ENCODE results near the gene CAMTA1.

The CAMTA1 gene

DNA sequence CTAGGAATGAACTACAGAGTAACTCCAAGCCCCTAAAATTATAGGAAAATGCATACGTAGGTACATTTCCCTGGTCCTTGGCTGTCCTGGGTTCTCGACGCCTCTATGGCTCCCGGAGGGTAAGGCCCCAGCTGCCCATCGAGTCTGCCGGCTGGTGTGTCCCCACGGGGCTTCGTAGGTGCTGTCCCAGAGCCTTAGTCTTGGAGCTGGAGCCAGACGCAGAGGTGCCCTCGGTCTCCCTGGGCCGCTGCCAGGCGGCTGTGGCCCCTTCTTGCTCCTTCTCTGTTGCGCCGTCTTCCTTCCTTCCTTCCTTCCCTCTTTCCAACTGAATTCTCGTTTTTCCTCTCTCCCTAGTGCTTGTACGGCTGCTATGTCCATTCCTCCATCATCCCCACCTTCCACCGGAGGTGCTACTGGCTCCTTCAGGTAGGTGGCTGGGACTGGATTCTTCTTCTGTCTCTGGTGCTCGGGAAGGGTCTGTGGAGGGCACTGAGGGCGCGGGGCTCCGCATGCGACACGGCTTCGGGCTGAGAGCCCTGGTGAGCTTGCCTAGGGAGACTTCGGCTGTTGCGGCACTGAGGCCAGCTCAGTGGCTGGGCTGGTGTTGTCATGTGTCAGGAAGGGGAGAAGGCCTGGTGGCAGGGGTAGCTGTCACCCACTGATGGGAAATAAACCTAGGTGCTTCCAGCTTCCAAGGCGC is 682.4 kb downstream of the CAMTA1 start:
- no peak for TF ChIP-seq JUND (IDR thresholded peaks at IDR 0.05; ENCODE audit: low read depth)
- DNase-seq (ENCODE audit: low read depth in 1 of 2, low spot score in 1 of 2): no peak
- in situ Hi-C loops (cut with HindIII; ENCODE audit: low pct_unique_long_range_greater_than_20kb, low sequenced_read_pairs): no loop called here

DNA sequence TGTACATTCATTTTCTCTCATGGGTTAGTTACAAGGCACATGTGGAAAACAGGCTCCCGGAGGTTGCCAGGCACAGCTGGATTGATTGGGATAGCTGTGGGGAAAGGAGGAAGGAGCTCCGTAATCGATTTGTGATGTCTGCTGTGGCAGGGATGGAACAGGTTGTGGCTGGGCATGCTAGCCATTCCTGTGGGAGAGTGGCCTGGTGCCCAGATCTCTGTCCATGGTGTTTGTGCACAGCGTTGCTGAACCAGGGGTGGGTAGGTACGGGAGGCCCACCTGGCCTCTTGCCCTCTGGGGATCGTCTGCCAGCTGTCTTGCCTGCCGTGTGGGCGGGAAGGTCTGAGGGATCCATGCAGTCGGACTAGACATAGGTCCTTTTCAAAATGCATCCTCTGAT is 683.0 kb downstream of the CAMTA1 start:
- in situ Hi-C loops (cut with HindIII; ENCODE audit: low pct_unique_long_range_greater_than_20kb, low sequenced_read_pairs): no loop called here
- TF ChIP-seq JUND (IDR thresholded peaks at IDR 0.05; ENCODE audit: low read depth): no peak
- DNase-seq (ENCODE audit: low read depth in 1 of 2, low spot score in 1 of 2): no peak

DNA sequence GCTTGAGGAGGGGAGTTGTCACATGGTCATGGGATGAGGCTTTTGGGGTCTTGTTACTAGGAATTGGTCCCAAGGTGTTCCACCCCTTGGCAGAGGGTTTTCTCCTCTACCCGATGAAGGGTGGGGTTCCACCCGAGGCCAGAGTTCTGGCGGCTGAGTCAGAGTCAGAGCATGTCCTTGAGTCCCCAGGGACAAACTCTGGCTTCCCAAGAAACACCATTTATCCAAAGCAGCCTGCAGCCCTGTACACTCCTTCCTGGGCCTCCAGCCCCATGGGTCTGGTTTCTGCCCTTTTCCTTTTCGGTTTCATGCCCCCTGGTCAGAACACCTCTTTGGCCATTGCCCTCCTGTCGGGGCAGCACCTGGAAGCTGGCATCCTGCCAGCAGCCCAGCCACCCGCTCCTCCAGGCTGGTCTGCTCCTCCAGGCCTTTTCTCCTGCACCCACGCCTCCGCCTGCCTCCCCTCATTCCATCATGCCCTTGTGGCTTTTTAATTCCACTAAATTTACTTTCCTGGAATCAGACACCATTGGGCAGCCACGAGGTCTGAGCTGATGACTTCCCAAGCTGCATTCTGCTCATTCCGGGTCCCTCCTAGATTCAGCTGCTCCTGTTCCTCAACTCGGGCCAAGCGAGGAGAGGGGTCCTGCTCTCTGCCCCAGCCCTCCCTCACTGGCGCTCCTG is 684.1 kb downstream of the CAMTA1 start:
- TF ChIP-seq JUND (IDR thresholded peaks at IDR 0.05; ENCODE audit: low read depth): no peak
- DNase-seq (ENCODE audit: low read depth in 1 of 2, low spot score in 1 of 2): no peak
- in situ Hi-C loops (cut with HindIII; ENCODE audit: low pct_unique_long_range_greater_than_20kb, low sequenced_read_pairs): no loop called here

DNA sequence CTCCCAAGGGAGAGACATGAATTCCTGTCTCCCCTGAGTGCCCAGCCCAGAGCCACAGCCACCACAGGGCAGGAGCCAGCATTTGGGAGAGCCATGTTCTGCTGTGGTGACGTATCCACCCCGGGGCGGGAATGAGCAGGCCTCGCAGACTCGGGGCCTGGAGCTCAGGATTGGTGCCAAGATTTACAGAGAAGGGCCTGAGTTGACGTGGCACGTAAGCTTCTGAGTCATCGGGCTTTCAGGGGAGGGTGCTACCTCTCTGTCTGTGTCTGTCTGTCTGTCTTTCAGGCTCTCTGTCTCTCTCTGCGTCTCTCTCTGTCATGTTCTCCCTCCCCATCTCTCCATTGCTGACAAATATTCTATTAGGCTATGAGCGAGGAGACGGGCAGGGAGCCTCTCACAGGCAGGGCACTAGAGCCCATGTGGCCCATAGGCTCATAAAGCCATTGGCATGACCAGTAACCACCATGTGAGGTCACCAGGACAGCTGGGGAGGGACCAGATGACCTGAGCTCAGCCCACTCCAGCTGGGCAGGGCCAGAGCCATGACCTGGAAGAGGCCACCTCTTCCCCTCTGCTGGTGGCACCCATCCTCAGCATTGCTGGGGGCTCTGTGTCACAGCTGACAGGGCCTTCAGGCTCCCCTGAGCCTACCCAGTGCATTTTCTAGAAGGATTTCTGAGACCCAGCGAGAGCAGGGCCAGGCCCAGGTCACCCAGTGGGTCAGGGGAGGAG is 685.8 kb downstream of the CAMTA1 start:
- DNase-seq (ENCODE audit: low read depth in 1 of 2, low spot score in 1 of 2): peak in 1 of 2 experiments; percentile 10
- in situ Hi-C loops (cut with HindIII; ENCODE audit: low pct_unique_long_range_greater_than_20kb, low sequenced_read_pairs): no loop called here
- TF ChIP-seq JUND (IDR thresholded peaks at IDR 0.05; ENCODE audit: low read depth): no peak

DNA sequence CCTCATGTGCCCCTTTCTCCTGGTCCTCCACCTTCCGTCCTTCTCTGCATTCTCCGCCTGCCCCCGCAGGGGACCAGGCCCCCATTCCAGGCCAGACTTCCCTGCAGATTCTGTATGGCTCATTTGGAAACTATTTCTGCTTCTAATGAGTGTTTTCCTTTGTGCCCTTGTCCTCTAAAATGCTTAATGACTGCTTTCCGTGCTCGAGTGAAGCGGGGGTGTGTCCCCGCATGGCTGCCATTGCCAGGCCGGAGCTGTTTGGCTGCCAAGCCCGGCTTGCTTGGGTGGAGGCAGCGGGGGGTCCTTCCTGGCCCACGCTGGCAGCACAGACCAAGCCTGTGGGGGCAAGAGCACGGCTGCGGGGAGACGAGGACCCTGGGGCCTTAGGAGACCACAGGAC is 686.6 kb downstream of the CAMTA1 start:
- DNase-seq (ENCODE audit: low read depth in 1 of 2, low spot score in 1 of 2): no peak
- TF ChIP-seq JUND (IDR thresholded peaks at IDR 0.05; ENCODE audit: low read depth): no peak
- in situ Hi-C loops (cut with HindIII; ENCODE audit: low pct_unique_long_range_greater_than_20kb, low sequenced_read_pairs): no loop called here

DNA sequence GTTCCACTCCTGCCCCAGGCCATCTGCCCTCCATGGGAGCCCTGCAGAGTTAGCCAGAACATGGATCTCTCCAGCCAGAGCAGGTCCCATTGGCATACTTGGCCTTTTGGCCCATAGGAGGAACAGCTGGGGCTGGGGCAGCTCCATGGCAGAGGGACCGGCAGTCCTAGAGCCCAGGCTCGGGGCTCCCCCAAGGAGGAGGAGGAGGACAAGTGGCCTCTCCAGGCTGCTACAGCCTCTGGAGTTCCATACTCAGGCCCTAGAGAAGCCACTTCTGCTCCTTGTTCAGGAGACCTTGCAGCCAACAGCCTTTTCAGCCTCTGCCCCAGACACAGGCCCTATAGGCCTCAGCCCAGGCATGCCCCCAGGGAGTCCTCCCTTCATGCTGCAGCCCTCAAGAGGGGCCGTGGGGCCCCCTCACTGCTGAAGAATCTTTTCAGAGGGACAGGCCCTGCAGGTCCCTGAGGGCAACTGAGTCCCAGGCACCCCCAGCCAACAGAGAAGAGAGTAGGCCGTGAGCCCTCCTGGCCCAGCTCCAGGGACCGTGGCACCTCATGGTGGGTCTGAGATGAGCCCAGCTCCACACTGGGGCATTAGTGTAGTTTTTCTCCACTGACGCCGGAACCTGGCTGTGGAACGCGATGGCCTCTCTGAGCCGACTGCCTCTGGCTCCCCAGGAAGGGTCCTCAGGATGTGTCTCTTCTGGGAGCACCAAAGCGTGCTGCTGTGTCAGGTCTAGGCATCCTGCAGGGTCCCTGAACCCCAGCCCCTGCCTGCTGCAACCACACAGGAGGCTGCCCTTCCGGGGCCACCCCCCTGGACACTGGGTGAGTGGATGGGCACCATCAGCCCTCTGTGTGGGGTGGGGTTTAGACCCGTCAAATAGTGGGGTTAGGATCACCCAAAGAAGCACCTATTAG is 688.2 kb downstream of the CAMTA1 start:
- TF ChIP-seq JUND (IDR thresholded peaks at IDR 0.05; ENCODE audit: low read depth): no peak
- in situ Hi-C loops (cut with HindIII; ENCODE audit: low pct_unique_long_range_greater_than_20kb, low sequenced_read_pairs): no loop called here
- DNase-seq (ENCODE audit: low read depth in 1 of 2, low spot score in 1 of 2): no peak

DNA sequence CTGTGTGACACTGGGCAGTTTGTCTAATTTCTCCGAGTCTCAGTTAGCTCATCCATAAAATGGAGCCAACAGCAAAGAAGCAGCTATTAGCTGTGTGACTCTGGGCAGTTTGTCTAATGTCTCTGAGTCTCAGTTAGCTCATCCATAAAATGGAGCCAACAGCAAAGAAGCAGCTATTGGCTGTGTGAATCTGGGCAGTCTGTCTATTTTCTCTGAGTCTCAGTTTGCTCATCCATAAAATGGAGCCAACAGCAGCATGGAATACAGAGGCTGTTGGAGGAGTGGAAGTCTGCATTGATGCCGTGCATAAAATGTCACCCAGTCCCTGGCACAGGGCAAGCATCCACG is 688.9 kb downstream of the CAMTA1 start:
- TF ChIP-seq JUND (IDR thresholded peaks at IDR 0.05; ENCODE audit: low read depth): no peak
- no peak for DNase-seq (ENCODE audit: low read depth in 1 of 2, low spot score in 1 of 2)
- in situ Hi-C loops (cut with HindIII; ENCODE audit: low pct_unique_long_range_greater_than_20kb, low sequenced_read_pairs): no loop called here

DNA sequence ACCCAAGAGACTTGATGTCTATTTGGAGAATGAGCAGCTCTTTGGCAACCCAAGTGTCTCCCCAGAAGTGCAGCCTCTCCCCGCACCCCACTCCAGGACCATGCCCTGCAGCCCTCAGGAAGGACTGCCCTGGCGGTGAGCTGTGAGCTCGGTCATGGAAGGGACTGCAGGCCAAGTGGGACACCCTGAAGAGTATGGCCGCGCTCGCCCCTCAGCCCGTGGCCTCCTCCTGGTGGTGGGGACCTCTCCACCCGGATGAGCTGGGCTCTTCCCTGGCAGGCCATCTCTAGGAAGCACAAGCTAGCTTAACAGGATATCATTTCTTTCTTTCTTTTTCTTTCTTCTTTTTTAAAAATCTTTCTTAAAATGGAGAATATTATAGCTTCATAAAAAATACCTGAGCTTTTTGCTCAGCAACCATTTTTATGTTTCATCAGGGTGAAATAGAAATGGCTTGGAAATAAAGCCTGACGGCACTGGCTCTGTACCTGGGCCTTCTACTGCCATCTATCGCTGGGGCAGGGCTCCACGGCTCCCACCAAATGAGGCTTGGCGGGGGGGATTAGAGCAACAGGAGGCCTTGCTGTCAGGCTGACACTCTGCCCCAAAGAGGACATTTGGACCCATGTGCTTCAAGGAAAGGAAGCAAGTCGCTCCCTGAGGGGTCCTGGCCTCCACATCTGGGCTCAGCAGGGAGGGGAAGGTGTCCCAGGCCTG is 689.7 kb downstream of the CAMTA1 start:
- in situ Hi-C loops (cut with HindIII; ENCODE audit: low pct_unique_long_range_greater_than_20kb, low sequenced_read_pairs): no loop called here
- DNase-seq (ENCODE audit: low read depth in 1 of 2, low spot score in 1 of 2): no peak
- no peak for TF ChIP-seq JUND (IDR thresholded peaks at IDR 0.05; ENCODE audit: low read depth)

DNA sequence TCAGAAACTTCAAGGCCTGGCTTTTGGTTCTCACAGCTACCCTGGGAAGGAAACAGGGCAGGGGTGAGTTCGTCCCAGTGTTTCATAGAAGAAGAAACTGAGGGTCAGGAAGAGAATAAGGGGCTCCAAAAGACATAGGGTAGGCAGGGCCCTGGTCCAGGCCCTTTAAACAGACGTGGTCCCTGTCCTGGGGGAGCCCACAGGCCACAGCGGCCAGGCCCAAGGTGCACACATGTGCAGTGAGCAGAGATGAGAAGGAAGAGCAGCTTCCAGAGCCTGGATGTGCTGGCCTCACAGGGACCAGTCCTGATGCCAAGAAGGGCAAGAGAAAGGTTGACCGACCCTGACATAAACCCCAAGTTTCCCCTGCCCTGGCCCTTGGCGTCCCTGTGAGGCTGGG is 690.4 kb downstream of the CAMTA1 start:
- no peak for TF ChIP-seq JUND (IDR thresholded peaks at IDR 0.05; ENCODE audit: low read depth)
- in situ Hi-C loops (cut with HindIII; ENCODE audit: low pct_unique_long_range_greater_than_20kb, low sequenced_read_pairs): no loop called here

DNA sequence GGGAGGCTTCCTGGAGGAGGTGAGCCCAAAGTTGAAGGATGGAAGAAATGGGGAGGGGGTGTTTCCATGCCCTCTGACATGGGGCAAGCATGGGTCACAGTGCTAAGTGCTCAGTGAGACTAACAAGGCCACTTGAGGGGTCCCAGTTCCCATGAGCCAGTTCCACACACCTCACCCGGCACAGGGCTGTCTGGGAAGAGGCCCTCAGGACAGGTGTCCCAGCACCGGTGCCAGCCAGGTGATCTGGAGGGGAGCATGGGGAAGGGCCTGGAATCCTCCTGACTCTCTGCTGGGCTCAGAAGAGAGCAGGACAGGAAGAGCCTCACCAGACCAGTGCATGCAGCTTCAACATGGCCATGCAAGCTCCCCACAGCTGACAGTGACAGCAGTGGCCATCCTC is 691.1 kb downstream of the CAMTA1 start:
- no peak for DNase-seq (ENCODE audit: low read depth in 1 of 2, low spot score in 1 of 2)
- no peak for TF ChIP-seq JUND (IDR thresholded peaks at IDR 0.05; ENCODE audit: low read depth)
- in situ Hi-C loops (cut with HindIII; ENCODE audit: low pct_unique_long_range_greater_than_20kb, low sequenced_read_pairs): no loop called here

More for the DNA sequence above, 690.4 kb downstream of the CAMTA1 start:
- DNase-seq (ENCODE audit: low read depth in 1 of 2, low spot score in 1 of 2): no peak

DNA sequence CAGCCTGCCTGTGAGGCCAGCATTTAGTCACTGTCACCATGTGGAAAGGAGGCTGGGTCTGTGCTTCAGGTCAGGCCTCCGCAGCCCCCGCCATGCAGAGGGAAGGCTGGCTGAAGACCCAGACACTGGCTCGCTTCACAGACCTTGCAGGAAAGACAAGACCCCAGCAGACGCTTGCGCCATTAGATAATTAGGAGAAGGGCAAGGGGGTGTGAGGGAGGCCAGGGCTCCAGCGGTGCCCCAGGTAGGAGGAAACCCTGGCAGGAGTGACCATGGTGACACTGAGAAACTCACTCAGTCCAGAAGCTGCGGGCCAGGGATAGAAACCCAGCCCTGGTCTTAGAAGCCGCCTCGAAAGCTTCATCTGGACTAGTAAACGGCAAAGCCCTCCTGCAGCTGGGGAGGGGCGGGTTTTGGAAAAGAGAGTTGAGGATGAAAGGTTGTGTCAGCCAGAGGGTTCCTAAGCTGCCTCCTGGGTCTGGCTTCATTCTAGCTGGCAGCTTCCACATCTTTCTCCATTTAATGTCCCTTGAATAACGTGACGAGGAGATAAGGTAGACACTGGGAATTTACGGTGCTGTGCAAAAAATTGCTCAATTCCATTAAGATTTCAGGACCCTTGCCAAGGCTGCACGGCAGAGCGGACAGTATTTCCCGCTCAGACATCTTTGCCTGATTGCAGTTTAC is 691.8 kb downstream of the CAMTA1 start:
- TF ChIP-seq JUND (IDR thresholded peaks at IDR 0.05; ENCODE audit: low read depth): no peak
- in situ Hi-C loops (cut with HindIII; ENCODE audit: low pct_unique_long_range_greater_than_20kb, low sequenced_read_pairs): no loop called here
- no peak for DNase-seq (ENCODE audit: low read depth in 1 of 2, low spot score in 1 of 2)
